Measurements from ENCODE around the gene LDHD. TPM values are rescaled to one million over a fixed set of nuclear protein-coding genes. Genes with fewer than 3 reads are reported as not detected.
A peak's percentile ranks its signal among the peaks of the same experiment; 100 is the strongest.

LDHD gene
- total and polyA plus RNA-seq, 12 donors, result 2.4 to 46.0 (median 19.6) TPM

DNA sequence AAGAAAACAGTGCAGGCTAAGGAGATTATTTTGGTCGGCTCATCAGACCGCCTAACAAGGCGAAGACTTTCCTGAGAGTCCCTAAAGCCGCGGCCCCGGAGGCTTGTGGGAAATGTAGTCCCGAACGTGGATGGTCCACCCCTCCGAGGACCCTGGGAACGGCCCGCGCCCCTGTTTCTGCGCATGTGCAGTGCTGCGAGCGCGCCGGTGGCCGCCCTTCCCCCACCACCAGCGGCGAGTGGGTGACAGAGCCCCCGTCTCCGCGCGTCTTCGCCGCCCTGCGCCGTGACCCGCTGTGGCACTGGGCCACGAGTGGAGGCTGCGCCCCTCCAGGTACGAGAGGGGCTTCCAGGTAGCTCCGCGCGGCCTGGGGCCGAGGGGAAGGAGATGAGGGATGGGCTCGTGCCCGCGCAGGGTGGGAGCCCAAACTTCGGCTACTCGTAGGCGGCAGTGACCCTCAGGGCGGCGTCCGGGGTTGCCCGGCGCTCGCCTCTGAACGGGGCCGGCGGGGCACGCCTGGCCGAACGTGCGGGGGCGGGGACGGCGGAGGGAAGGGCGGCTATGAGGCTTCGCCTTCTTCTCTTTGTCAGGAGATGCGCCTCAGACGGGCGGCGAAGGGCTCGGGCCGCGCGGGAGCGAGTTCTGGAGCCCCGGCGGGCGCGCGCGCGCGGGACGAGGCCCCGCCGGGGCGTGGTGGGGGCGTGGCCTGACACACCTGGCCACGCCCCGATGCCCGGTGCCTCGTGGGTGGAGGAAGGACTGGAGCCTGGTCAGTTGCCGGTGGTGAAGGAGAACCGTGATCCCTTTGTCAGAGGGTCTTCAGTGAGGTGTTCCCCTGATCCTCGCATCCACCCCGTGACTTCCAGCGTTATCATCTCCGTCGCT lies 32.0 kb upstream of the LDHD start, which contains the start of gene ZFP1:
ZFP1 (plus strand) TSS at position 214 of the 885 bp plus-strand sequence. CDS start 4,428 bp downstream, outside the sequence.
- Histone ChIP-seq H3K27me3 (no peaks in the 10 kb centered on the region), H3K4me3 (peak within 1 kb of the TSS; percentile 77 to 97 (median 86)), H3K27ac (peak within 1 kb of the TSS; percentile 23 to 95 (median 91)), H3K36me3 (replicated peaks in 1 of 2) (no peaks in the 10 kb centered on the region), H3K4me1 (replicated peaks in 1 of 2) (no peaks in the 10 kb centered on the region), H3K9me3 (replicated peaks in 1 of 3) (peaks cover 0 to 11% (median 9%) of the 10 kb centered on the region in 3 donors)
- DNase-seq, result peak; percentile 94 to 98 (median 97)
- 0 to 1% (median 0%) methylated on average over 28 to 92 of the region's 93 CpGs for WGBS, 4 donors
- intact Hi-C loops (cut with DNase I), result no loop called here
- TF ChIP-seq POLR2A (IDR thresholded peaks at IDR 0.05), result peak in 1 of 2 donors; percentile 56
- TF ChIP-seq, protein P1, sequence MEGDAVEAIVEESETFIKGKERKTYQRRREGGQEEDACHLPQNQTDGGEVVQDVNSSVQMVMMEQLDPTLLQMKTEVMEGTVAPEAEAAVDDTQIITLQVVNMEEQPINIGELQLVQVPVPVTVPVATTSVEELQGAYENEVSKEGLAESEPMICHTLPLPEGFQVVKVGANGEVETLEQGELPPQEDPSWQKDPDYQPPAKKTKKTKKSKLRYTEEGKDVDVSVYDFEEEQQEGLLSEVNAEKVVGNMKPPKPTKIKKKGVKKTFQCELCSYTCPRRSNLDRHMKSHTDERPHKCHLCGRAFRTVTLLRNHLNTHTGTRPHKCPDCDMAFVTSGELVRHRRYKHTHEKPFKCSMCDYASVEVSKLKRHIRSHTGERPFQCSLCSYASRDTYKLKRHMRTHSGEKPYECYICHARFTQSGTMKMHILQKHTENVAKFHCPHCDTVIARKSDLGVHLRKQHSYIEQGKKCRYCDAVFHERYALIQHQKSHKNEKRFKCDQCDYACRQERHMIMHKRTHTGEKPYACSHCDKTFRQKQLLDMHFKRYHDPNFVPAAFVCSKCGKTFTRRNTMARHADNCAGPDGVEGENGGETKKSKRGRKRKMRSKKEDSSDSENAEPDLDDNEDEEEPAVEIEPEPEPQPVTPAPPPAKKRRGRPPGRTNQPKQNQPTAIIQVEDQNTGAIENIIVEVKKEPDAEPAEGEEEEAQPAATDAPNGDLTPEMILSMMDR (IDR thresholded peaks at IDR 0.05), result no peak

DNA sequence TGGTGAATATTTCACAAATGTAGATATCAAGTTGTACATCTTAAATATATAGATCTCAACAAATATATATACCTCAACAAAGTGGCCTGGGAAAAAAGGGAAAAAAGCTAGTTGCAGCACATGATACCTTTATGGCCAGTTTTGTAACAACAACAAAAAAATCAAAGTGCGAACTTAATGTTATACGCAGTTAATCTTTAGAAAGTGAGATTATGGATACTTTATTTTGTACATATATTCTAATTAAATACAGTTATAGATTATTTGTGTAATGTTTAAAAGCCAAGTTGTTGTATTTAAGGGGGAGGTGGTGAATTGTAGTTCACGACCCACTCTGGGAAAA lies 31.4 kb upstream of the LDHD start:
- no peak overlapping the region for H3K27ac ChIP-seq
- no peaks in the 10 kb centered on the region for H3K36me3 ChIP-seq (replicated peaks in 1 of 2)
- no peak for DNase-seq
- 55 to 61% (median 56%) methylated on average over 3 of the region's 3 CpGs for WGBS, 4 donors
- H3K9me3 ChIP-seq (replicated peaks in 1 of 3), result peaks cover 0 to 11% (median 9%) of the 10 kb centered on the region in 3 donors
- H3K4me1 ChIP-seq (replicated peaks in 1 of 2), result no peaks in the 10 kb centered on the region
- no peaks in the 10 kb centered on the region for H3K27me3 ChIP-seq
- TF ChIP-seq POLR2A (IDR thresholded peaks at IDR 0.05), result no peak
- TF ChIP-seq, protein P1 (IDR thresholded peaks at IDR 0.05), result no peak
- peak overlapping the region in 2 of 4 donors; percentile 77 to 88 for H3K4me3 ChIP-seq
- intact Hi-C loops (cut with DNase I), result no loop called here

DNA sequence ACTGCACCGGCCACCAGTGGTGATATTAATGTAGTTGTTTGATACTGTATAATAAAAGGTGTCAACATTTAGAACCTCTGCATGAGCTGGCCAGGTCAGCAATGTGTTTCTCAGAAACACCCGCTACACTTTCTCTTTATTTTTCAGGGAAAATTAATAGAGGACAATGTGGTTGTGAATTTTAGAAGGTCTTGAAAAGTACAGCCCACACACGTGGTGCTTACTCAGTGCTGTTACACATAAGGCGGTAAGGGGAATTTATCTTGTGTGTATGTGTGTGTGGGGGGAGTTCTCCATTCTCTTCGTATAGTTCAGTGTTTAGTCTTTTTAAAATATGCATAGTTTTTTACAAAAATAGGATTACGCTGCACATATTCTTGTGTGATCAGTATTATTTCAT lies 27.4 kb upstream of the LDHD start:
- TF ChIP-seq, protein P1 (IDR thresholded peaks at IDR 0.05), result no peak
- TF ChIP-seq POLR2A (IDR thresholded peaks at IDR 0.05), result no peak
- H3K27me3 ChIP-seq, result no peaks in the 10 kb centered on the region
- H3K9me3 ChIP-seq (replicated peaks in 1 of 3), result no peaks in the 10 kb centered on the region
- no peaks in the 10 kb centered on the region for H3K4me1 ChIP-seq (replicated peaks in 1 of 2)
- H3K36me3 ChIP-seq (replicated peaks in 1 of 2), result no peaks in the 10 kb centered on the region
- intact Hi-C loops (cut with DNase I), result no loop called here
- no peak overlapping the region for H3K4me3 ChIP-seq
- no peak for DNase-seq
- WGBS, 4 donors, result 76 to 87% (median 82%) methylated on average over 6 of the region's 6 CpGs
- no peak overlapping the region for H3K27ac ChIP-seq

DNA sequence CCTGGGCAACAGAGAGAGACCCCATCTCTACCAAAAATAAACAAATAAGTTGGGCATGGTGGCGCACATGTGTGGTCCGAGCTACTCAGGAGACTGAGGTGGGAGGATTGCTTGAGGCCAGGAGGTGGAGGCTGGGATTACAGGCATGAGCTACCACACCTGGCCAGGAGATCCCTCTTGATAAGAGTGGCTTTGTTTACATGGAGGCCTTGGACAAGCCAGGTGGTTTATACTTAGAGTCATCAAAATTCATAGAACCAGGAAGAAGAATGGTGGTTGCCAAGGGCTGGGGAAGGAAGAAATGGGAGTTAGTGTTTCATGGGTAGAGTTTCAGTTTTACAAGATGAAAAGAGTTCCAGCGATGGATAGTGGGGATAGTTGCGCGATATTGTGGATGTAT lies 22.9 kb upstream of the LDHD start:
- no peak for DNase-seq
- Histone ChIP-seq H3K36me3 (replicated peaks in 1 of 2) (no peaks in the 10 kb centered on the region), H3K27ac (no peak overlapping the region), H3K27me3 (no peaks in the 10 kb centered on the region), H3K9me3 (replicated peaks in 1 of 3) (no peaks in the 10 kb centered on the region), H3K4me3 (no peak overlapping the region), H3K4me1 (replicated peaks in 1 of 2) (no peaks in the 10 kb centered on the region)
- intact Hi-C loops (cut with DNase I), result no loop called here
- WGBS, 4 donors, result 94 to 98% (median 96%) methylated on average over 5 of the region's 5 CpGs
- no peak for TF ChIP-seq POLR2A (IDR thresholded peaks at IDR 0.05)
- TF ChIP-seq, protein P1 (IDR thresholded peaks at IDR 0.05), result no peak
